ENCODE results near the gene ATXN10. TPM values are rescaled to one million over a fixed set of nuclear protein-coding genes. Genes with fewer than 3 reads are reported as not detected.

The ATXN10 gene
- total and polyA plus RNA-seq, 2 experiments from 2014 or later: 99.0 to 163 TPM

GRCh38 chr22:45804986-45805325, 133.3 kb downstream of the ATXN10 start:
- Mint-ChIP-seq H3K27ac (no peak overlapping the region), H3K4me1 (peaks cover 4% of the 10 kb centered on the region; the same call in 1 of the 3 replicates), H3K27me3 (ENCODE audit: insufficient read depth, low read depth, poor library complexity) (no peaks in the 10 kb centered on the region), H3K4me3 (no peak overlapping the region), H3K9me3 (no peaks in the 10 kb centered on the region), H3K36me3 (ENCODE audit: low read depth) (no peaks in the 10 kb centered on the region; the same call in 2 of the 3 replicates)
- H3K27me3 ChIP-seq (ENCODE audit: insufficient read depth): no peaks in the 10 kb centered on the region
- H2AFZ ChIP-seq: no peak overlapping the region
- no peaks in the 10 kb centered on the region for H3K9me2 ChIP-seq (ENCODE audit: insufficient read depth)
- no peaks in the 10 kb centered on the region for H3K79me2 ChIP-seq (replicated peaks; ENCODE audit: insufficient read depth)
- no peaks in the 10 kb centered on the region for H3F3A ChIP-seq (replicated peaks; ENCODE audit: low read depth)
- no peaks in the 10 kb centered on the region; the same call in 1 of the 2 replicates for H3K36me3 ChIP-seq (ENCODE audit: insufficient read depth)
- TF ChIP-seq CREB1 (CRISPR knock-in tag; IDR thresholded peaks at IDR 0.05; ENCODE audit: low read depth) (no peak), EZH2phosphoT487 (IDR thresholded peaks at IDR 0.05; ENCODE audit: unreplicated experiment) (no peak), EZH2 (IDR thresholded peaks at IDR 0.05; ENCODE audit: low read depth, unreplicated experiment) (no peak), JUNB (IDR thresholded peaks at IDR 0.05; ENCODE audit: unreplicated experiment) (no peak), NANOG (IDR thresholded peaks at IDR 0.05; ENCODE audit: borderline replicate concordance) (no peak), ETS1 (IDR thresholded peaks at IDR 0.05) (no peak), ZNF462 (CRISPR knock-in tag; IDR thresholded peaks at IDR 0.05) (no peak), CTCF (conservative IDR thresholded peaks at IDR 0.05; ENCODE audit: low read depth in 2 of 2) (no peak), REST (IDR thresholded peaks at IDR 0.05; ENCODE audit: unreplicated experiment) (no peak), ZNF114 (CRISPR knock-in tag; IDR thresholded peaks at IDR 0.05) (no peak), POLR2AphosphoS5 (IDR thresholded peaks at IDR 0.05; ENCODE audit: low read depth) (no peak)
- no peak overlapping the region for H3K4me2 ChIP-seq
- no peak overlapping the region for H3K4me3 ChIP-seq
- DNase-seq (ENCODE audit: low spot score) (no peak), ATAC-seq (no peak)
- no peak overlapping the region for H3K27ac ChIP-seq (ENCODE audit: low read depth)
- H4K20me1 ChIP-seq (replicated peaks; ENCODE audit: insufficient read depth): 0 out of 2 replicates have a peak, but pooled peaks cover 10% of the 10 kb centered on the region
- H3K4me1 ChIP-seq (ENCODE audit: insufficient read depth): no peaks in the 10 kb centered on the region

All from GM23338 (cell line).